Neuronal stem cell (in vitro differentiated cells): ENCODE measurements around the gene BIRC6.

Experiments used
- DNase-seq: peaks from one replicate; pipeline ENCODE4 v3.0.0-alpha.2; 2013; ENCODE audit warnings: low spot score
- H2AFZ ChIP-seq: one replicate; pipeline ENCODE4 v1.6.1; 2013; ENCODE audit warnings: mild to moderate bottlenecking, low read length, inconsistent platforms
- H2AK5ac ChIP-seq: 2 replicates; pipeline ENCODE4 v1.6.1; 2013; ENCODE audit warnings: low read depth, mild to moderate bottlenecking, inconsistent platforms, low read length, moderate library complexity, mixed read lengths
- H2BK120ac ChIP-seq: 2 replicates; pipeline ENCODE4 v1.6.1; 2013; ENCODE audit warnings: low read depth, mild to moderate bottlenecking, inconsistent platforms, low read length, moderate library complexity, mixed read lengths
- H2BK12ac ChIP-seq: one replicate; pipeline ENCODE4 v1.6.1; 2013; ENCODE audit warnings: low read length, inconsistent platforms
- H2BK15ac ChIP-seq: 2 replicates; pipeline ENCODE4 v1.6.1; 2013; ENCODE audit warnings: mild to moderate bottlenecking, low read length, inconsistent platforms, mixed read lengths
- H2BK5ac ChIP-seq: one replicate; pipeline ENCODE4 v1.6.1; 2013; ENCODE audit warnings: inconsistent platforms, mild to moderate bottlenecking, low read length, moderate library complexity
- H3K14ac ChIP-seq: one replicate; pipeline ENCODE4 v1.6.1; 2013; ENCODE audit warnings: low read length, inconsistent platforms
- H3K18ac ChIP-seq: 2 replicates; pipeline ENCODE4 v1.6.1; 2013; ENCODE audit warnings: low read length, inconsistent platforms
- H3K23ac ChIP-seq: 2 replicates; pipeline ENCODE4 v1.6.1; 2013; ENCODE audit warnings: low read depth, mild to moderate bottlenecking, mixed read lengths, low read length, inconsistent platforms; ENCODE audit not compliant: poor library complexity
- H3K27ac ChIP-seq: replicated peaks from 3 replicates; pipeline ENCODE4 v1.5.1; 2013; ENCODE audit warnings: low read length, inconsistent platforms
- H3K27me3 ChIP-seq, 3 experiments: 2 replicates each; pipeline ENCODE4 v1.6.1; 2013; ENCODE audit warnings: low read length in 3 of 3, mild to moderate bottlenecking in 2 of 3, inconsistent platforms in 1 of 3, low read depth in 1 of 3, mixed read lengths in 1 of 3, moderate library complexity in 1 of 3; ENCODE audit not compliant: control insufficient read depth in 3 of 3, insufficient read depth in 3 of 3
- H3K36me3 ChIP-seq, 2 donors: replicated peaks in 1 of 2; 2 replicates each; pipeline ENCODE4 v1.6.1; 2013; ENCODE audit warnings: low read length in 2 of 2; ENCODE audit not compliant: control insufficient read depth in 2 of 2, insufficient read depth in 2 of 2
- H3K4ac ChIP-seq: 2 replicates; pipeline ENCODE4 v1.6.1; 2013; ENCODE audit warnings: inconsistent platforms, mild to moderate bottlenecking, low read length, moderate library complexity
- H3K4me1 ChIP-seq, 2 donors: 1 replicate in 1 of 2; 2 replicates in 1 of 2; pipeline ENCODE4 v1.6.1; 2013; ENCODE audit warnings: low read length in 2 of 2, low read depth in 1 of 2; ENCODE audit not compliant: control insufficient read depth in 2 of 2, insufficient read depth in 1 of 2
- H3K4me2 ChIP-seq: one replicate; pipeline ENCODE4 v1.6.1; 2013; ENCODE audit warnings: mild to moderate bottlenecking, low read length, inconsistent platforms; ENCODE audit not compliant: insufficient read depth, poor library complexity, severe bottlenecking
- H3K4me3 ChIP-seq, 2 donors: 2 replicates each; pipeline ENCODE4 v1.5.1; 2013; ENCODE audit warnings: low read length in 2 of 2, mild to moderate bottlenecking in 2 of 2, inconsistent platforms in 1 of 2, moderate library complexity in 1 of 2
- H3K79me1 ChIP-seq: one replicate; pipeline ENCODE4 v1.6.1; 2013; ENCODE audit warnings: low read depth, mild to moderate bottlenecking, inconsistent platforms, low read length, moderate library complexity
- H3K9ac ChIP-seq: one replicate; pipeline ENCODE4 v1.6.1; 2013; ENCODE audit warnings: mild to moderate bottlenecking, low read depth, low read length, inconsistent platforms; ENCODE audit not compliant: poor library complexity
- H3K9me3 ChIP-seq, 2 donors: replicated peaks in 1 of 2; 2 replicates each; pipeline versions ENCODE3 to v1.6.1; 2013; ENCODE audit warnings: low read length in 2 of 2, mild to moderate bottlenecking in 2 of 2, inconsistent platforms in 1 of 2, low read depth in 1 of 2, mixed read lengths in 1 of 2, moderate library complexity in 1 of 2; ENCODE audit not compliant: control insufficient read depth in 2 of 2, insufficient read depth in 1 of 2
- H4K8ac ChIP-seq: one replicate; pipeline ENCODE4 v1.6.1; 2013; ENCODE audit warnings: low read depth, mild to moderate bottlenecking, inconsistent platforms, low read length, moderate library complexity
- H4K91ac ChIP-seq: one replicate; pipeline ENCODE4 v1.6.1; 2013; ENCODE audit warnings: low read length, low read depth, mild to moderate bottlenecking, inconsistent platforms; ENCODE audit not compliant: poor library complexity
- WGBS, 2 donors: extraction: QIAGEN DNeasy Blood & Tissue Kit; methylation state at CpG; one replicate each; pipeline ENCODE4 v1.1.7; 2013; ENCODE audit warnings: missing lambda C conversion rate in 2 of 2, mixed read lengths in 1 of 2; ENCODE audit not compliant: insufficient read length in 2 of 2, insufficient replicate concordance in 1 of 2; ENCODE audit errors: extremely low coverage in 2 of 2; 5-methylcytosine and 5-hydroxymethylcytosine counted together

The BIRC6 gene

DNA sequence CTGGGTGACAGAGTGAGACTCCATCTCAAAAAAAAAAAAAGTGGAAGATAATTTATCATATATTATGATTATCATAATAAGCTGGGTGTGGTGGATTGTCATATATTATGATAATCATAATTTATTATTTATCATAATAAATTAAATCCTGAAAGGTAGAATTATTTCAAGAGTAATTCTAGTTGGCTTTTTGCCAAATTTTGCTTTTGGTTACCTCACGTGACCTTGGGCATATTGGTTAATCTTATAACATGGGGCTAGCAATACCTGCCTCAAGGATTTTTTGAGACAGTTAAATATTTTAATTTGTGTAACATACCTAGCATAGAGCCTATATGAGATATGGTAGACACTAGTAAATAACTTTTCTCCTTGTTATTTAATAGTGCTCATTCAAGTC, 159.7 kb downstream of the BIRC6 start:
- Histone ChIP-seq H3K36me3 (peaks cover 15 to 98% of the 10 kb centered on the region in 2 donors), H3K9ac (no peak overlapping the region)
- no peak for DNase-seq

DNA sequence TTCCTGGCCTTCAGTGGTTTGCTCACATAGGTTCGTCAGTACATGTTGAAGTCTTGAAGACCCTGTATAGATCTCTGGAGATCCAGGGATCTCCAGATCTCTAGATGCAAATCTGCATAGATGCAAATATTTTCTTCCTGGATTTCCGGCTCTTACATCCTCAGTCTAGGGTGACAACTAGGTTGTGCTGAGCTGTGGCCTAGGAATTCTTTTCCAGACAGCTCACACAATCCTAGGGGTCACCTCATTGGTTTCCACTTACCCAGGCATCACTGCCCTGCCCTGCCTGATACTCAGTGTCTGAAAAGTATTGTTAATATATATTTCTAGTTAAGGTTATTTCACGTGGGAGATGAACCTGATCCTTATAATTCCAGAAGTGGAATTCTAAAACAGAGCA, 165.9 kb downstream of the BIRC6 start:
- Histone ChIP-seq H2AFZ (no peak overlapping the region), H2AK5ac (no peak overlapping the region), H2BK15ac (no peak overlapping the region), H3K18ac (no peak overlapping the region), H2BK5ac (no peak overlapping the region), H3K36me3 (peaks cover 8 to 94% of the 10 kb centered on the region in 2 donors), H2BK120ac (no peak overlapping the region), H3K27me3 (no peaks in the 10 kb centered on the region), H3K4ac (no peak overlapping the region), H3K4me3 (no peak overlapping the region), H3K23ac (no peak overlapping the region), H3K9ac (no peak overlapping the region), H4K91ac (no peak overlapping the region), H3K27ac (no peak overlapping the region), H3K14ac (no peak overlapping the region), H2BK12ac (no peak overlapping the region), H3K9me3 (no peaks in the 10 kb centered on the region), H3K79me1 (no peaks in the 10 kb centered on the region), H4K8ac (no peak overlapping the region), H3K4me1 (no peaks in the 10 kb centered on the region), H3K4me2 (no peak overlapping the region)
- no peak for DNase-seq
- no CpG with 5 or more reads among the region's 3 CpGs for WGBS, 2 donors

More for the DNA sequence above, 159.7 kb downstream of the BIRC6 start:
- Histone ChIP-seq H3K9me3 (no peaks in the 10 kb centered on the region), H4K91ac (no peak overlapping the region), H3K18ac (no peak overlapping the region), H3K79me1 (no peaks in the 10 kb centered on the region), H3K4ac (no peak overlapping the region), H2AK5ac (no peak overlapping the region), H3K23ac (no peak overlapping the region), H3K4me1 (no peaks in the 10 kb centered on the region), H2BK15ac (no peak overlapping the region), H3K27me3 (no peaks in the 10 kb centered on the region), H2BK12ac (no peak overlapping the region), H2BK120ac (no peak overlapping the region), H3K4me2 (no peak overlapping the region), H4K8ac (no peak overlapping the region), H3K14ac (no peak overlapping the region), H3K4me3 (no peak overlapping the region), H2BK5ac (no peak overlapping the region), H2AFZ (no peak overlapping the region), H3K27ac (no peak overlapping the region)
- WGBS, 2 donors: no CpG with 5 or more reads among the region's 1 CpG

DNA sequence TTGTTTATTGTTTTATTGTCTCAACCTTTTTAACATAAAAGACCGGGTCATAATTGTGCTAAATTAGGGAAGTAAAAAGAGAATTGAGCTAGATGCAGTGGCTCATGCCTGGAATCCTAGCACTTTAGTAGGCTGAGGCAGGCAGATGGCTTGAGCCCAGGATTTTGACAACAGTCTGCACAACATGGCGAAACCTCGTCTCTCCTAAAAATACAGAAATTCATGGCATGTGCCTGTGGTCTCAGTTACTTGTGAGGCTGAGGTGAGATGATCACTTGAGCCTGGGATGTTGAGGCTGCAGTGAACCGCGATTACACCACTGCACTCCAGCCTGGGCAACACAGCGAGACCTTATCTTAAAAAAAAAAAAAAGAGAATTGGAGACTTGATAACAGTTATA, 166.9 kb downstream of the BIRC6 start:
- no peaks in the 10 kb centered on the region for H3K27me3 ChIP-seq
- WGBS, 2 donors: no CpG with 5 or more reads among the region's 6 CpGs
- H3K23ac ChIP-seq: no peak overlapping the region
- H4K91ac ChIP-seq: no peak overlapping the region
- H2BK5ac ChIP-seq: no peak overlapping the region
- no peak overlapping the region for H3K9ac ChIP-seq
- H3K4ac ChIP-seq: no peak overlapping the region
- no peak for DNase-seq
- H3K27ac ChIP-seq: no peak overlapping the region
- no peak overlapping the region for H3K18ac ChIP-seq
- no peak overlapping the region for H2BK12ac ChIP-seq
- no peak overlapping the region for H2BK15ac ChIP-seq
- no peak overlapping the region for H2BK120ac ChIP-seq
- H3K79me1 ChIP-seq: no peaks in the 10 kb centered on the region
- H2AK5ac ChIP-seq: no peak overlapping the region
- H3K14ac ChIP-seq: no peak overlapping the region
- H4K8ac ChIP-seq: no peak overlapping the region
- no peak overlapping the region for H2AFZ ChIP-seq
- no peaks in the 10 kb centered on the region for H3K9me3 ChIP-seq
- no peak overlapping the region for H3K4me2 ChIP-seq
- no peaks in the 10 kb centered on the region for H3K4me1 ChIP-seq
- H3K4me3 ChIP-seq: no peak overlapping the region
- peaks cover 5 to 93% of the 10 kb centered on the region in 2 donors for H3K36me3 ChIP-seq

DNA sequence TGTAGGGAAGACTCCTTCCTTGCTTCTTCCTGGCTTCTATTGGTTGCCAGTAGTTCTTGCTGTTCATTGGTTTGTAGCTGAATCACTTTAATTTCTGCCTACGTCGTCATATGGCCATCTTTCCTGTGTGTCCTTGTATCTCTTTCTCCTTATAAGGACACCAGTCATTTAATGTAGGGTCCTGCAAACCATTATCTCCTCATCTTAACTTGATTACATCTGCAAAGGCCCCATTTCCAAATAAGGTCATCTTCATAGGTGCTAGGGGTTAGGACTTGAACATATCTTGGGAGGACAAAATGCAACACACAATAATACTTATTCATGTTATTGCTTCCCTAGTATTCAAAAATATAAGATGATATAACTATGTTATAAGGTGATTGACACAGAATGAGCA, 175.5 kb downstream of the BIRC6 start:
- Histone ChIP-seq H2BK5ac (no peak overlapping the region), H3K4me2 (no peak overlapping the region), H3K4ac (no peak overlapping the region), H3K9ac (no peak overlapping the region), H3K79me1 (no peaks in the 10 kb centered on the region), H3K4me1 (no peaks in the 10 kb centered on the region), H4K8ac (no peak overlapping the region), H2BK15ac (no peak overlapping the region), H2BK12ac (no peak overlapping the region), H2AFZ (no peak overlapping the region), H2BK120ac (no peak overlapping the region), H3K23ac (no peak overlapping the region), H3K18ac (no peak overlapping the region), H3K27me3 (peaks cover 0 to 1% (median 0%) of the 10 kb centered on the region in 3 experiments), H3K9me3 (no peaks in the 10 kb centered on the region), H3K4me3 (no peak overlapping the region), H2AK5ac (no peak overlapping the region), H4K91ac (no peak overlapping the region), H3K14ac (no peak overlapping the region), H3K36me3 (peaks cover 2 to 71% of the 10 kb centered on the region in 2 donors), H3K27ac (no peak overlapping the region)
- WGBS, 2 donors: no CpG with 5 or more reads among the region's 2 CpGs
- DNase-seq: no peak
